Measurements from ENCODE around the gene MPV17L.
"Not testable (repeated sequence)": the region's sequence is repeated elsewhere in the genome, so short reads cannot be mapped to it uniquely, and the experiment has no call there.

Gene MPV17L

GRCh38 chr16:15427648-15428239 lies 32.2 kb downstream of the MPV17L start:
- TF ChIP-seq CTCF (conservative IDR thresholded peaks at IDR 0.05; ENCODE audit: low read length) = peak; percentile 79
- H3K4me3 ChIP-seq (ENCODE audit: low read length) = peak overlapping the region; percentile 24
- DNase-seq (ENCODE audit: low read depth) = peak; percentile 84

GRCh38 chr16:15430884-15431283 lies 35.3 kb downstream of the MPV17L start:
- H3K4me3 ChIP-seq (ENCODE audit: low read length); DNase-seq (ENCODE audit: low read depth): not testable (repeated sequence)

- TF ChIP-seq CTCF (conservative IDR thresholded peaks at IDR 0.05; ENCODE audit: low read length) = no peak
- H3K4me3 ChIP-seq (ENCODE audit: low read length) = peak overlapping the region; percentile 94
- no peak for DNase-seq (ENCODE audit: low read depth)
These were observed 38.5 kb downstream of the MPV17L start for GRCh38 chr16:15434079-15434424.

- peak; percentile 77 for DNase-seq (ENCODE audit: low read depth)
- peak within 1 kb of the TSS; percentile 94 for H3K4me3 ChIP-seq (ENCODE audit: low read length)
- TF ChIP-seq CTCF (conservative IDR thresholded peaks at IDR 0.05; ENCODE audit: low read length) = no peak
These were observed 39.1 kb downstream of the MPV17L start, which contains the start of gene BMERB1 for GRCh38 chr16:15434425-15435215. Gene BMERB1, plus strand, starts transcription at chr16:15434588. Its CDS starts 66 bp downstream, at chr16:15434654.

GRCh38 chr16:15435216-15435864 lies 39.8 kb downstream of the MPV17L start:
- no peak for DNase-seq (ENCODE audit: low read depth)
- H3K4me3 ChIP-seq (ENCODE audit: low read length) = peak overlapping the region; percentile 94
- TF ChIP-seq CTCF (conservative IDR thresholded peaks at IDR 0.05; ENCODE audit: low read length) = no peak

GRCh38 chr16:15439102-15439501 lies 43.5 kb downstream of the MPV17L start:
- no peak for TF ChIP-seq CTCF (conservative IDR thresholded peaks at IDR 0.05; ENCODE audit: low read length)
- no peak overlapping the region for H3K4me3 ChIP-seq (ENCODE audit: low read length)
- no peak for DNase-seq (ENCODE audit: low read depth)

- TF ChIP-seq CTCF (conservative IDR thresholded peaks at IDR 0.05; ENCODE audit: low read length) = no peak
- H3K4me3 ChIP-seq (ENCODE audit: low read length) = no peak overlapping the region
- DNase-seq (ENCODE audit: low read depth) = no peak
These were observed 44.0 kb downstream of the MPV17L start for GRCh38 chr16:15439521-15439920.
